GM18907 (cell line): ENCODE data around the gene XIRP2.
A peak's percentile ranks its signal among the peaks of the same experiment; 100 is the strongest.

Source experiments
- ATAC-seq: cut with Tn5 transposase; IDR thresholded peaks from one replicate; pipeline ENCODE4 v1.9.1; 2021; ENCODE audit warnings: mild to moderate bottlenecking, moderate library complexity; ENCODE audit not compliant: unreplicated experiment

Gene XIRP2

DNA sequence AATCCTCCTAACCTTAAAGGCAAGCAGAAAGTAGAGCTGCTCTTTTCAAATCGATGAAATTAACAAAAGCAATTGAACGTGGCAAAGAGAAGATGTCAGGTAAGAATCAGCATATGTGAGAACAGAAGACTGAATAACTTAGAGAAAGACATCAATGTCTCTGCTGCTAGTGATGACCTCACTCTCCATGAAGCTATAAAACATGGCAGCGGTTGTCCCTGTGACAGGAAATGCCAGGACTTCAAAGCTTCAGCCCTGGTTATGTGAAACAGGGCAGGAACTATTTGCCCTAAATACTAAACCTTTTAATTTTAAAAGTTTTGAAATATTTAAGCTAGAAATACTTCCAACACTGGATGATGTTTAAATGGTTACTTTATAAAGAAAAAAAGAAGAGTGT is 383.7 kb downstream of the XIRP2 start:
- ATAC-seq, result no peak

DNA sequence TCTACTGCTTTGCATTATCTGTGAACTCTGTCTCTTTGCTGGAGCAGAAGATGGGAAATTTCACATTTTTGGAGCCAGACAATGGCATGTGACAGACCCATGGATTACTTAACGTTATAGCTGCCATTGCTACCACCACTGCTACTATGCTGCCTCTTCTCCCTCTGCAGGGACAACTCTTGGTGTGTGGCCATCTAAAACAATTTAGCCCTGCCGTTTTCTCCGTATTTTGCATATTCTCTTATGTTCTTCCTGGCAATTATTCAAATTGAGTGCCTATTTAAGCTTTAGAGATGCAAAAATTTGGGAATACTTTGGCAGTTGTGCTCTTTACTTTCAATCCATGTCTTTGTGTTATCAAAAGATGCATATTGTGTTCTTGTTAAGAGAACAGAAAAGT is 386.8 kb downstream of the XIRP2 start:
- ATAC-seq, result no peak

DNA sequence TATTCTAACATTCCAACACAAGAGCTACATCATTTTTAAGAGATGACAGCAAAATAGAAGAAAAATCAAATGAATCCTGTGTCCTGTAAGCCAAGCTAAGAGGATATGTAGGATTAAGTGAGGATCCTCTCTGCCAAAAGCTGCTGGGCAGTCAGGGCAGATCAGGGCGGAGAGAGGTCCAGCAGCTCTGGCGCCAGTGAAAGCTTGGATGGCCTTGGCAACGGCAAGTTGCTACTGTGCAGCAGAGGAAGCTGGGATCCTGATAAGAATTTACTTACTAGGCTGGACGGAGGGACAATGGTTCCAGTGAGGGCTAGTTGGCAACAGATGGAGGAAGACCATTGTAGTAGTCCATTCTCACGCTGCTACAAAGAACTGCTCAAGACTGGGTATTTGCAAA is 391.5 kb downstream of the XIRP2 start:
- ATAC-seq, result no peak

DNA sequence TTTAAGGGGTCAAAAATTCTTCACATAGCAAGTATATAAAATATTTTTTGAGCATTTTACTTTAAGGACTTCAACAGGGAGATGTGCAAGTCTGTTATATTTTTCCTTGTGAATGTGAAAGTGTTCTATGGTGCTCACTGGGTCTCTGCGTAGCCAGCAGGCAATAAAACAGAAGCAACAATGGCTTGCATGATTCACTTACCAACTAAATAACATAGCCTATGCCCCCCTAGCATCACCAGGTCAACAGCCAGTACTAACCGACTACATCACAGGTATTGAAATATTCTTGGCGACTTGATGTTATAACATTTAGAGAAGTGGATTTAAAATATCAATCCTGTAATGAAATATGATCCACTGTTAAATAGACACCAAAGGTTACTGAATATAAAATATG is 398.9 kb downstream of the XIRP2 start:
- ATAC-seq, result no peak

DNA sequence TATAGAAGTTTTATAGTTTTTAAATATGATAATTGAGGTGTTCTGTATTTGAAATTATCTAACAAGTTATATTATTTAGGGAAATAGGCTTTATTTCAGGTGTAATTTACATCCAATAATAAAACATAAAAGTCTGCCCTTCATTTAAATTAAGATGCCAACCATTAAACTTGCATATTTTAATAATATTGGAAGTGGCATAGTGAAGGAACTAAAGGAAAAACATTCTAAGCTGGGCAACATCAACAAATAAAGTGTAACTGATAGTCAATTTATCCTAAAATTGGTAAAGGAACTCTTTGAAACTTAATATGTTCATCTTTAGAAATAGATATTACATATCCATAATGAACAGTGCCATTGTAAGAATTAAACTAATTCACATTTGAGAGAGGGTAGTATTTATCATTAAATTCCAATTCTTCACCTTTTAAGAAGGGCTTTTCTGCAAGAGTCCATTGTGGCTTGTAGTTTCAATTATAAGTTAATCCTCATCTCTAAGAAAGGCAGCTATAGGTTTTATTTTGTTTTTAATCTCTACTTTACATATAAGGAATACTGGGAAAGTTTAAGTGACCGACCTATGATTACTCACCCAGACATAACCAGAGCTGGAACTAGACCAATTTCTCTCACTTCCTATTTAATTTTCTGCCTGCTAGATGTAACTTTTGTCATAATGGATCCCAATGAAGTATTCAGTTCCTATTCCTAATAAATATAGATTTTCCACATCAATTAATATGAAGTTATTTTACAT is 401.6 kb downstream of the XIRP2 start:
- ATAC-seq, result no peak

DNA sequence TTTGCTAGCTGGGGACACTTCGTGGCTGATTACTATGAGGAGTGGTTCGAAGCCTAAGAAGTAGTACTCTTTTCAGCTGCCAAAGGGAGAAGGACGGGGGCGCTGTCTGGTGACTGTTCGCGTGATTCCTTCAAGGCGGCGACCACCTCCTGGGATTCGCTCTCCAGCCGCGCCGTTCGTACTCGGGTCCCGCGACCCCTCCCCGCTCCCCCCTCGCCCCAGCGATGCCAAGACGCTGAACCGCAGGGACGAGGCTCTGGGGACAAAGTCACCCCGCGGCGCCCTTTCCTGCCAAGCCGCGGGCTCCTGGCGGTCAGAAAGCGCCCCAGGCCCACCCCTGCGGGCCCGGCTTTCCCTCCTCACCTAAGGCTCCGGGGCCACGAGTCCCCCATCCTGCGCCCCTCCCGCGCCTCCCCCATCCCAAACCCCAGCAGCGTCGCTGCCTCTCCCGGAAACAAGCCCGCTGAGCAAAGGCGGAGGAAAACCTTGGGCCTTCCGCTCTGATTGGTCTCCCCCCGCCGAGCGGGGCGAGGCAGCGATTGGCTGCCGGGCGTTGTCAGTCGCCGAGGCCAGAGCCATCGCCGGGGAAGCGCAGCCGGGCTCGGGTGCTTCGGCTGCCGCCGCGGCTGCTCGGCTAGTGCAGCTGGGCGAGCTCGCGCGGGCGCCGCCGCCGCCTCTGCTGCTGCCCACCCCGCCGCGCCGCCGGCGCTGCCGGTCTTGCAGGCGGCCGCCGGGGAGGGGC is 404.3 kb downstream of the XIRP2 start, which contains the start of gene B3GALT1:
Gene B3GALT1 (plus strand): TSS at position 572 of the 742 bp plus-strand sequence.
- ATAC-seq, result peak; percentile 100

DNA sequence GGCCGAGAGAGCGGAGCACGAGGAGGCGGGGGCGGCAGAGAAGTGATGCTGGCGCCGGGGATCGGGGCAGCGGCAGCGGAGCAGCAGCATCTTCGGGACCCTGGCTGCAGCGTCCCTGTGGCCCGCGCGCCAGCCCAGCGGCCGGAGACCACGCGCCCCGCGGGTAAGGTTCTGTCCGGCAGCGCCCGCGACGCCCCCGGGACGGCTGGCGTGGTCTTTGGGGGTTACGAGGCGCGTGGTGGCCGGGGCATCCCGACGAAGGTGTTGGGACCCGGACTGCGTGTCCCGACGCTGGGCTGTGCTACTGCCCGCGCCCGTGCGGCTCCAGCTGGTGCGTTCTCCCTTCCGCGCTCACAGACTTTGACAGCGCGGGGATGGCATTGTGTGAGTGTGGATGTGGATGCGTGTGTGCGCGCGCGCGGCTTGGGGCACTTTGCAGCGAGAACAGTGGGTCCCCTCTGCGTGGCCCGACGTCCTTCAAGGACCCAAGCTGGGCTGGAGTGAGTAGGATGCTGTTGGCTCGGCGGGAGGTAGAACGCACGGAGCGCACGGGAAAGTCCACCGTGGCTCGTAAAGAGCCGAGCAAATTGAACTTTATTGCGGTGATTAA is 405.0 kb downstream of the XIRP2 start:
- peak; percentile 25 for ATAC-seq

DNA sequence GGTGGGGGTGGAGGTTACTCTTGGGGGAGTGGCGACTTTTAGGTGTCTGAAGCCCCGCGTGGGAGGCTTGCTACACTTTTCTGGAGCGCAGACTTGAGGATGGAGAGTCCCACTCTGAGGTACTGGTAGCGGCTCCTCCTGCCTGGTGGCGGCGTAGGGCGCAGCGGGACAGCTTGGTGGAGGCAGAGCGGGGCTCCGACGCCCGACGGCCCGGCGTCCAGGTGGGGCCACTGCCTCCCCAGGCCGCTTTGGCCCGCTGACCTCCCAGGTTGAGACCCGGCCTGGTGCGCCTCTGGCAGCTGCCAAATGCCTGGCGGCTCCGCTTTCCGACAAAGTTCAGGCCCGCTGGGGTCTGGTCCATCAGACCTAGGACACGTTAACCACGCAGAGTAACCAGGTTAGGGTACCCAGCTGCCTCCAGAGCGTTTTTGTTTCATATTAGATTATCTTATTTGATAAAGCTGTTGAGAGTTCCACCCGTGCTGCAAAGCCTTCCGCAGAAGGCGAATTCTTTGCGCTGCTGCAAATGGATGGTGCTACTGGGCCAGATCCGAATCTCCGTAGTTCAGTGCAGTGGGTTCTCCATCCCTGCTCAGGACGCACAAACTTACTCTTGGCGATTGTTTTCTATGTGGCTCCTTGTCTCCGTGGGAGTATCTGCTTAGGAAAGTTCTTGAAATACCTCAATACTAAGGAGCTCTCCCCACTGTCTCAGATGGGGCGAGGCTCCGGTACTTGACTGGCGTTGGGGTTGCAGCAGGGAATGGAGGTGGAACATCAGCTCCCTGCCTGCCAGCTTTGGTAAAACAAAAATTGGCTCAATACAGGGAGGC is 405.9 kb downstream of the XIRP2 start:
- no peak for ATAC-seq

DNA sequence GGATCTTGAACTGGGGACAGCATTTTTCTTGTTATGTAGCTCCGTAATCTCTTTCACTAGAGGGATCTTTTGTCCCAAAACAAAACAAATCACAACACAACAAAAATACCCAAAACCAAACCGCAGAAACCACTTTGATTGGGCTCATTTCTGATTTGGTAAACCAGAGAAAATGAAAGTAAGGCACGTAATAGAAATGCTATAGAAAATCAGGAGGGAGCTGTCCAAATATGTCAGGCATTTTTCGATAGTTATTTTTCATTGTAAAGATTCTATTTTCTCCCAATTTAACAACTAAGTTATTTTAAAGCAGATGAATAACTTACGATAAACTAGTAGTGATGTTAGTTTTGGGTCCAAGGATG is 406.5 kb downstream of the XIRP2 start:
- ATAC-seq, result no peak

DNA sequence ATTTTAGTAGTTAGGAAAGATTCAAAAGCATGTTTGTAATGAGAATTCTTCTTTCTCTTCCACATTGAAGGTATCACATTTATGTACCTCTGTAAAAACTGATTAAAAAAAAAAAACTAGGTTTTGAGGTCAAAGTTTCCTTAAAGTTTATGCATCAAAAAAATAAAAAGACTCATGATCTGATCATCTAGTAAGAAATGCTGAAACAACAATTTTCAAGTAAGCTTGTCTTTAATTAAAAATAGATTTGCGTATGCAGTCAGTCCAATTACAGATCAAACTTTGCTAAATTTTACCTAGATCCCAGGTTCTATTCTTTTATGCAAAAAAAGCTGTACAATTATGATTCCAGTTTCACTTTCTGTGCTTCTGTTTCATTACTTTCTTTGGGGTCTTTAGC is 409.0 kb downstream of the XIRP2 start:
- no peak for ATAC-seq

DNA sequence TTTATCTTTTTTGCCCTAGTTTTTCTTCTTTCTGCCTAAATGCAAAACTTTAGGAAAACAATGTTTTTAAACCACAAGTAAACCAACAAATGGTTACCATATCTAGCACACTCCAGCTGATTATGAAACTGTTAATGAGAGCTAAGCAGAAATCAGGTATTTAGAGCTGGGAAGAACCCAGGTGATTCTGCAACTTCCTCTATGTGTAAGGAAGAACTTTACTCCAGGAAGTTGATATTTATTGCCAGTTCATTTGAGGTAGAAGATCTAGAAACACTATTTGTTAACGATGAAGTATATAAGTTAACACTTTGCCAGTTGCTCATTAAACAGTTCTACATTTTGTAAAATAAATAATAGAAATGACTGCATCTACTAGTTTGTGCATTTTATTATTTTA is 409.7 kb downstream of the XIRP2 start:
- ATAC-seq, result no peak
